ENCODE results near the gene IREB2. TPM values are rescaled to one million over a fixed set of nuclear protein-coding genes. Genes with fewer than 3 reads are reported as not detected.

The IREB2 gene
- total and polyA plus RNA-seq, 2 donors (not counting 1 experiment from before 2014, with no cell fraction given) = 14.7 to 92.1 TPM

DNA sequence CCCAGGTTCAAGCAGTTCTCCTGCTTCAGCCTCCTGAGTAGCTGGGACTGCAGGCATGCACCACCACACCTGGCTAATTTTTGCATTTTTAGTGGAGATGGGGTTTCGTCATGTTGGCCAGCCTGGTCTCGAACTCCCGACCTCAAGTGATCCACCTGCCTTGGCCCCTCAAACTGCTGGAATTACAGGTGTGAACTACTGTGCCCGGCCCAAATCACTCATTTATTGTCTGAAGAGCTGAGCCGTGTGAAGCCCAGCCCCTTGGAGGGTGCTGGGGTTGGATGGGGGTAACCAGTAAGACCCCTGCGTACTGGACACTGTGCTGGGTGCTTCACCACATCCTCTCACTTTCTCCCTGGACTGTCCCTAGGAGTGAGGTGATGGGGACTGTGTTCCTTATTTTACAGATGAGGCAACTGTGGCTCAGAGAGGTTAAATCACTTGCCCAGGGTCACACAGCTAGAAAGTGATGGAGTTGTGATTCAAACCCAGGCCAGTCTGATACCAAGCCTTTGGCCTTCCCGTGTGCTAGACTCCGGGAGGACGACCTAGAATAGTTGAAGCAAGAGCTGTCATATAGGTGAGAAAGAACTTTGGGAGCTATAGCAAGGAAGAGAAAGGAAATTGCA is 41.7 kb upstream of the IREB2 start:
- DNase-seq = no peak
- H3K4me3 Mint-ChIP-seq = no peak overlapping the region
- no peaks in the 10 kb centered on the region for H3K79me2 ChIP-seq (ENCODE audit: control insufficient read depth, insufficient read depth, low read length)
- H3K4me3 ChIP-seq (ENCODE audit: control extremely low read depth in 1 of 5, extremely low read depth in 1 of 5, insufficient read depth in 1 of 5, low read depth in 2 of 5, low read length in 4 of 5) = no peak overlapping the region
- no peak overlapping the region for H3K9ac ChIP-seq (ENCODE audit: low read length)
- H4K20me1 ChIP-seq (ENCODE audit: control insufficient read depth, insufficient read depth, low read length, poor library complexity, severe bottlenecking) = no peaks in the 10 kb centered on the region
- no peaks in the 10 kb centered on the region for H3K27me3 ChIP-seq (replicated peaks in 1 of 4; ENCODE audit: control extremely low read depth in 1 of 4, control insufficient read depth in 3 of 4, insufficient read depth in 4 of 4, low read length in 3 of 4)
- ChIA-PET POLR2A (interaction anchor here (0.7 kb wide), 1 partner anchor 21 kb away, joined by 8 read pairs; no protein-coding TSS in a partner anchor), CTCF (no interaction called here)
- H3K27me3 Mint-ChIP-seq = peaks cover 8% of the 10 kb centered on the region
- no peaks in the 10 kb centered on the region for H3K9me3 Mint-ChIP-seq (ENCODE audit: insufficient read depth)
- H3K36me3 ChIP-seq (replicated peaks in 1 of 2; ENCODE audit: control extremely low read depth in 1 of 2, control insufficient read depth in 1 of 2, extremely low read depth in 1 of 2, insufficient read depth in 2 of 2, low read length in 1 of 2) = no peaks in the 10 kb centered on the region
- no peak overlapping the region for H3K27ac ChIP-seq (ENCODE audit: low read length in 2 of 2)
- H3K4me2 ChIP-seq (replicated peaks; ENCODE audit: low read depth, low read length, poor library complexity, severe bottlenecking) = no peak overlapping the region
- H3K27ac Mint-ChIP-seq = no peak overlapping the region
- H3K4me1 Mint-ChIP-seq = no peaks in the 10 kb centered on the region
- TF ChIP-seq EZH2 (IDR thresholded peaks at IDR 0.05; ENCODE audit: borderline replicate concordance, insufficient read depth, low read depth, low read length, poor library complexity, severe bottlenecking) = no peak
- TF ChIP-seq, protein P1, sequence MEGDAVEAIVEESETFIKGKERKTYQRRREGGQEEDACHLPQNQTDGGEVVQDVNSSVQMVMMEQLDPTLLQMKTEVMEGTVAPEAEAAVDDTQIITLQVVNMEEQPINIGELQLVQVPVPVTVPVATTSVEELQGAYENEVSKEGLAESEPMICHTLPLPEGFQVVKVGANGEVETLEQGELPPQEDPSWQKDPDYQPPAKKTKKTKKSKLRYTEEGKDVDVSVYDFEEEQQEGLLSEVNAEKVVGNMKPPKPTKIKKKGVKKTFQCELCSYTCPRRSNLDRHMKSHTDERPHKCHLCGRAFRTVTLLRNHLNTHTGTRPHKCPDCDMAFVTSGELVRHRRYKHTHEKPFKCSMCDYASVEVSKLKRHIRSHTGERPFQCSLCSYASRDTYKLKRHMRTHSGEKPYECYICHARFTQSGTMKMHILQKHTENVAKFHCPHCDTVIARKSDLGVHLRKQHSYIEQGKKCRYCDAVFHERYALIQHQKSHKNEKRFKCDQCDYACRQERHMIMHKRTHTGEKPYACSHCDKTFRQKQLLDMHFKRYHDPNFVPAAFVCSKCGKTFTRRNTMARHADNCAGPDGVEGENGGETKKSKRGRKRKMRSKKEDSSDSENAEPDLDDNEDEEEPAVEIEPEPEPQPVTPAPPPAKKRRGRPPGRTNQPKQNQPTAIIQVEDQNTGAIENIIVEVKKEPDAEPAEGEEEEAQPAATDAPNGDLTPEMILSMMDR (IDR thresholded peaks at IDR 0.05) = no peak
- 90% methylated on average over 3 of the region's 9 CpGs for WGBS (ENCODE audit: insufficient coverage)
- no peak overlapping the region for H2AFZ ChIP-seq (ENCODE audit: insufficient read depth, low read depth, low read length, poor library complexity, severe bottlenecking)
- H3K9me3 ChIP-seq (ENCODE audit: control extremely low read depth in 1 of 3, control insufficient read depth in 2 of 3, insufficient read depth in 1 of 3, low read length in 2 of 3) = no peaks in the 10 kb centered on the region
- ATAC-seq (ENCODE audit: low read depth) = no peak
- intact Hi-C loops (cut with micrococcal nuclease) = no loop called here
- H3K4me1 ChIP-seq (ENCODE audit: control insufficient read depth in 2 of 2, insufficient read depth in 2 of 2, low read length in 2 of 2) = no peaks in the 10 kb centered on the region

GRCh38 chr15:78396976-78397375 is 41.0 kb upstream of the IREB2 start:
- POLR2A ChIA-PET = interaction anchor here (0.7 kb wide), 1 partner anchor 22 kb away, joined by 8 read pairs; no protein-coding TSS in a partner anchor

More at GRCh38 chr15:78396976-78397375, 41.0 kb upstream of the IREB2 start:
- WGBS (ENCODE audit: insufficient coverage) = 90% methylated on average over 5 of the region's 9 CpGs
- Histone ChIP-seq H3K4me2 (replicated peaks; ENCODE audit: low read depth, low read length, poor library complexity, severe bottlenecking) (no peak overlapping the region), H3K9ac (ENCODE audit: low read length) (no peak overlapping the region), H4K20me1 (ENCODE audit: control insufficient read depth, insufficient read depth, low read length, poor library complexity, severe bottlenecking) (no peaks in the 10 kb centered on the region), H3K27me3 (replicated peaks in 1 of 4; ENCODE audit: control extremely low read depth in 1 of 4, control insufficient read depth in 3 of 4, insufficient read depth in 4 of 4, low read length in 3 of 4) (no peaks in the 10 kb centered on the region), H3K4me3 (ENCODE audit: control extremely low read depth in 1 of 5, extremely low read depth in 1 of 5, insufficient read depth in 1 of 5, low read depth in 2 of 5, low read length in 4 of 5) (no peak overlapping the region), H3K9me3 (ENCODE audit: control extremely low read depth in 1 of 3, control insufficient read depth in 2 of 3, insufficient read depth in 1 of 3, low read length in 2 of 3) (no peaks in the 10 kb centered on the region), H3K27ac (ENCODE audit: low read length in 2 of 2) (no peak overlapping the region), H3K79me2 (ENCODE audit: control insufficient read depth, insufficient read depth, low read length) (no peaks in the 10 kb centered on the region), H3K36me3 (replicated peaks in 1 of 2; ENCODE audit: control extremely low read depth in 1 of 2, control insufficient read depth in 1 of 2, extremely low read depth in 1 of 2, insufficient read depth in 2 of 2, low read length in 1 of 2) (no peaks in the 10 kb centered on the region), H2AFZ (ENCODE audit: insufficient read depth, low read depth, low read length, poor library complexity, severe bottlenecking) (no peak overlapping the region), H3K4me1 (ENCODE audit: control insufficient read depth in 2 of 2, insufficient read depth in 2 of 2, low read length in 2 of 2) (no peaks in the 10 kb centered on the region)
- intact Hi-C loops (cut with micrococcal nuclease) = no loop called here
- DNase-seq (no peak), ATAC-seq (ENCODE audit: low read depth) (no peak)
- Mint-ChIP-seq H3K4me1 (no peaks in the 10 kb centered on the region), H3K27me3 (peaks cover 8% of the 10 kb centered on the region), H3K9me3 (ENCODE audit: insufficient read depth) (no peaks in the 10 kb centered on the region), H3K27ac (no peak overlapping the region), H3K4me3 (no peak overlapping the region)
- CTCF ChIA-PET = no interaction called here
- TF ChIP-seq, protein P1 (IDR thresholded peaks at IDR 0.05) = no peak
- TF ChIP-seq EZH2 (IDR thresholded peaks at IDR 0.05; ENCODE audit: borderline replicate concordance, insufficient read depth, low read depth, low read length, poor library complexity, severe bottlenecking) = no peak
